Muscle of leg (tissue), 11 donors: ENCODE data around the gene FXYD3. TPM values are rescaled to one million over a fixed set of nuclear protein-coding genes. Genes with fewer than 3 reads are reported as not detected.
A peak's percentile ranks its signal among the peaks of the same experiment; 100 is the strongest.

ENCODE experiments used
- DNase-seq: peaks from one replicate; pipeline ENCODE4 v3.0.0; 2013
- H3K27ac ChIP-seq: one replicate; pipeline ENCODE4 v1.5.1; 2013; ENCODE audit warnings: mild to moderate bottlenecking, low read length, control low read depth
- H3K27me3 ChIP-seq: one replicate; pipeline ENCODE4 v1.6.1; 2013; ENCODE audit warnings: low read length; ENCODE audit not compliant: control insufficient read depth, insufficient read depth
- H3K36me3 ChIP-seq: one replicate; pipeline ENCODE4 v1.6.1; 2013; ENCODE audit warnings: low read length; ENCODE audit not compliant: control insufficient read depth, insufficient read depth
- H3K4me1 ChIP-seq: one replicate; pipeline ENCODE4 v1.6.1; 2013; ENCODE audit warnings: low read length; ENCODE audit not compliant: control insufficient read depth, insufficient read depth
- H3K4me3 ChIP-seq: one replicate; pipeline ENCODE4 v1.5.1; 2013; ENCODE audit warnings: low read length, control low read depth
- H3K9me3 ChIP-seq: replicated peaks from 2 replicates; pipeline ENCODE4 v1.6.1; 2013; ENCODE audit warnings: low read depth, low read length; ENCODE audit not compliant: control insufficient read depth
- WGBS: methylation state at CpG from one replicate; pipeline ENCODE4 v1.1.5; 2013; ENCODE audit warnings: missing lambda C conversion rate; ENCODE audit not compliant: insufficient coverage; 5-methylcytosine and 5-hydroxymethylcytosine counted together
- polyA plus RNA-seq, 8 donors: library from polyadenylated mRNA; unstranded; fragments of 120-200 nt; gene quantifications; one replicate each; pipeline versions ENCODE4 v1.2.1 to v1.2.3, GENCODE V29; 2013; ENCODE audit warnings: inconsistent platforms in 1 of 8, low replicate concordance in 1 of 8; ENCODE audit not compliant: insufficient read length in 8 of 8, insufficient read depth in 1 of 8
- total RNA-seq: library from RNA; stranded (reverse); fragments of 120-200 nt; gene quantifications from one replicate; pipeline ENCODE4 v1.2.4, GENCODE V29; 2013

The FXYD3 gene
- total and polyA plus RNA-seq, 9 donors = 0.31 to 9.3 (median 0.62) TPM; not detected in 1

- no peak overlapping the region for H3K4me3 ChIP-seq
- no peaks in the 10 kb centered on the region for H3K36me3 ChIP-seq
- no peak overlapping the region for H3K27ac ChIP-seq
- H3K4me1 ChIP-seq = no peaks in the 10 kb centered on the region
- no peak for DNase-seq
- 86% methylated on average over 7 of the region's 9 CpGs for WGBS
- peaks cover 2% of the 10 kb centered on the region for H3K27me3 ChIP-seq
- peaks cover 4% of the 10 kb centered on the region for H3K9me3 ChIP-seq
Observed at GRCh38 chr19:35106291-35106583, 9.4 kb upstream of the FXYD3 start.

- no peak overlapping the region for H3K4me3 ChIP-seq
- no peak for DNase-seq
- no peak overlapping the region for H3K27ac ChIP-seq
- no peaks in the 10 kb centered on the region for H3K36me3 ChIP-seq
- H3K9me3 ChIP-seq = peaks cover 4% of the 10 kb centered on the region
- no peaks in the 10 kb centered on the region for H3K4me1 ChIP-seq
- no CpG with 5 or more reads among the region's 2 CpGs for WGBS
- peaks cover 2% of the 10 kb centered on the region for H3K27me3 ChIP-seq
Observed at GRCh38 chr19:35106898-35107541, 8.6 kb upstream of the FXYD3 start.

GRCh38 chr19:35107545-35107944, 8.1 kb upstream of the FXYD3 start:
- WGBS = 36% methylated on average over 4 of the region's 5 CpGs
- no peak overlapping the region for H3K27ac ChIP-seq
- no peak for DNase-seq
- no peak overlapping the region for H3K4me3 ChIP-seq
- H3K9me3 ChIP-seq = peaks cover 4% of the 10 kb centered on the region
- H3K4me1 ChIP-seq = no peaks in the 10 kb centered on the region
- H3K27me3 ChIP-seq = peaks cover 2% of the 10 kb centered on the region
- H3K36me3 ChIP-seq = no peaks in the 10 kb centered on the region

- Histone ChIP-seq H3K27ac (no peak overlapping the region), H3K36me3 (no peaks in the 10 kb centered on the region), H3K4me1 (no peaks in the 10 kb centered on the region), H3K9me3 (peaks cover 4% of the 10 kb centered on the region), H3K4me3 (no peak overlapping the region), H3K27me3 (peaks cover 2% of the 10 kb centered on the region)
- no peak for DNase-seq
- WGBS = 61% methylated on average over 11 of the region's 11 CpGs
Observed at GRCh38 chr19:35108730-35109129, 6.9 kb upstream of the FXYD3 start.

- peaks cover 2% of the 10 kb centered on the region for H3K27me3 ChIP-seq
- peaks cover 4% of the 10 kb centered on the region for H3K4me1 ChIP-seq
- no peak overlapping the region for H3K27ac ChIP-seq
- peaks cover 4% of the 10 kb centered on the region for H3K9me3 ChIP-seq
- no peak overlapping the region for H3K4me3 ChIP-seq
- H3K36me3 ChIP-seq = no peaks in the 10 kb centered on the region
- no peak for DNase-seq
- 74% methylated on average over 22 of the region's 22 CpGs for WGBS
Observed at GRCh38 chr19:35109395-35110112, 6.1 kb upstream of the FXYD3 start.

GRCh38 chr19:35110974-35111373, 4.6 kb upstream of the FXYD3 start:
- Histone ChIP-seq H3K9me3 (peaks cover 4% of the 10 kb centered on the region), H3K27ac (no peak overlapping the region), H3K27me3 (peaks cover 6% of the 10 kb centered on the region), H3K36me3 (no peaks in the 10 kb centered on the region), H3K4me1 (peaks cover 12% of the 10 kb centered on the region), H3K4me3 (no peak overlapping the region)
- no CpG with 5 or more reads among the region's 9 CpGs for WGBS
- no peak for DNase-seq

- WGBS = 67% methylated on average over 8 of the region's 15 CpGs
- Histone ChIP-seq H3K27ac (no peak overlapping the region), H3K27me3 (peaks cover 8% of the 10 kb centered on the region), H3K4me1 (peaks cover 12% of the 10 kb centered on the region), H3K9me3 (no peaks in the 10 kb centered on the region), H3K4me3 (no peak overlapping the region), H3K36me3 (no peaks in the 10 kb centered on the region)
- no peak for DNase-seq
Observed at GRCh38 chr19:35112995-35113688, 2.5 kb upstream of the FXYD3 start.

GRCh38 chr19:35114353-35115176, 1.1 kb upstream of the FXYD3 start:
- WGBS = 8% methylated on average over 13 of the region's 23 CpGs
- H3K4me1 ChIP-seq = peaks cover 12% of the 10 kb centered on the region
- H3K9me3 ChIP-seq = no peaks in the 10 kb centered on the region
- peaks cover 8% of the 10 kb centered on the region for H3K27me3 ChIP-seq
- H3K27ac ChIP-seq = no peak overlapping the region
- H3K4me3 ChIP-seq = peak overlapping the region; percentile 25
- DNase-seq = peak; percentile 80
- H3K36me3 ChIP-seq = no peaks in the 10 kb centered on the region

- no peak for DNase-seq
- Histone ChIP-seq H3K36me3 (no peaks in the 10 kb centered on the region), H3K27me3 (peaks cover 8% of the 10 kb centered on the region), H3K4me1 (peaks cover 17% of the 10 kb centered on the region), H3K4me3 (no peak overlapping the region), H3K27ac (no peak overlapping the region), H3K9me3 (no peaks in the 10 kb centered on the region)
- WGBS = 83% methylated on average over 9 of the region's 13 CpGs
Observed at GRCh38 chr19:35116072-35116801, 614 bp downstream of the FXYD3 start.
